Measurements from ENCODE around the gene BICDL1. TPM values are rescaled to one million over a fixed set of nuclear protein-coding genes. Genes with fewer than 3 reads are reported as not detected.

The BICDL1 gene
- total RNA-seq, 1 experiment from 2014 or later, result 14.2 TPM

DNA sequence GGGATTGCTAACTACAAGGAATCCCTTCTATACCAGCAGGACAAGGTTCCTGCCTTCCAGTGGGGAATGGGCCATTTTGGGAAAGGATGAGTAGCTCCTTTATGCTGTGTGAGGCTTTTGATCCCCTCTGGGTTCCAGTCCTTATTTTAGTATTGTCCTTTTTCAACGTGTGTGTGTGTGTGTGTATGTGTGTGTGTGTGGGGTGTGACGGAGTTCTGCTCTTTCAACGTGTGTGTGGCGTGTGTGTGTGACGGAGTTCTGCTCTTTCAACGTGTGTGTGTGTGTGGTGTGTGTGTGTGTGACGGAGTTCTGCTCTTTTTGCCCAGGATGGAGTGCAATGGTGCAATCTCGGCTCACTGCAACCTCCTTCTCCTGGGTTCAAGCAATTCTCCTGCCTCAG, 100.1 kb downstream of the BICDL1 start:
- peaks cover 58% of the 10 kb centered on the region for H3K36me3 Mint-ChIP-seq (ENCODE audit: insufficient read depth, unreplicated experiment)
- H3K36me3 ChIP-seq (ENCODE audit: control insufficient read depth, insufficient read depth, low read length), result no peaks in the 10 kb centered on the region
- H3K4me1 ChIP-seq, result peaks cover 4% of the 10 kb centered on the region; the same call in 1 of the 2 replicates
- H3K4me3 ChIP-seq (ENCODE audit: low read depth, low read length), result no peak overlapping the region
- POLR2A ChIA-PET, result no interaction called here
- no peaks in the 10 kb centered on the region for H3K4me1 Mint-ChIP-seq (ENCODE audit: low read depth, unreplicated experiment)
- TF ChIP-seq, protein P1, sequence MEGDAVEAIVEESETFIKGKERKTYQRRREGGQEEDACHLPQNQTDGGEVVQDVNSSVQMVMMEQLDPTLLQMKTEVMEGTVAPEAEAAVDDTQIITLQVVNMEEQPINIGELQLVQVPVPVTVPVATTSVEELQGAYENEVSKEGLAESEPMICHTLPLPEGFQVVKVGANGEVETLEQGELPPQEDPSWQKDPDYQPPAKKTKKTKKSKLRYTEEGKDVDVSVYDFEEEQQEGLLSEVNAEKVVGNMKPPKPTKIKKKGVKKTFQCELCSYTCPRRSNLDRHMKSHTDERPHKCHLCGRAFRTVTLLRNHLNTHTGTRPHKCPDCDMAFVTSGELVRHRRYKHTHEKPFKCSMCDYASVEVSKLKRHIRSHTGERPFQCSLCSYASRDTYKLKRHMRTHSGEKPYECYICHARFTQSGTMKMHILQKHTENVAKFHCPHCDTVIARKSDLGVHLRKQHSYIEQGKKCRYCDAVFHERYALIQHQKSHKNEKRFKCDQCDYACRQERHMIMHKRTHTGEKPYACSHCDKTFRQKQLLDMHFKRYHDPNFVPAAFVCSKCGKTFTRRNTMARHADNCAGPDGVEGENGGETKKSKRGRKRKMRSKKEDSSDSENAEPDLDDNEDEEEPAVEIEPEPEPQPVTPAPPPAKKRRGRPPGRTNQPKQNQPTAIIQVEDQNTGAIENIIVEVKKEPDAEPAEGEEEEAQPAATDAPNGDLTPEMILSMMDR (IDR thresholded peaks at IDR 0.05; ENCODE audit: insufficient read depth in 1 of 2, low read depth in 1 of 2, low read length in 1 of 2, severe bottlenecking in 1 of 2, unreplicated experiment in 1 of 2), result no peak
- intact Hi-C loops (cut with micrococcal nuclease; ENCODE audit: unreplicated experiment), result loop anchor here (5.0 kb wide), 1 partner anchor 42 kb away; no protein-coding TSS in a partner anchor
- CTCF ChIA-PET, result no interaction called here
- H3K4me3 Mint-ChIP-seq (ENCODE audit: unreplicated experiment), result no peak overlapping the region
- no peaks in the 10 kb centered on the region for H3K9me3 Mint-ChIP-seq (ENCODE audit: unreplicated experiment)
- H3K27me3 ChIP-seq (replicated peaks; ENCODE audit: control insufficient read depth, insufficient read depth, low read length), result no peaks in the 10 kb centered on the region
- H3K9me3 ChIP-seq, result no peaks in the 10 kb centered on the region
- H3K27ac Mint-ChIP-seq (ENCODE audit: unreplicated experiment), result no peak overlapping the region
- no peak for DNase-seq
- H3K27me3 Mint-ChIP-seq (ENCODE audit: insufficient read depth, unreplicated experiment), result no peaks in the 10 kb centered on the region
- BruUV-seq (replicated peaks), result no TSS peak

DNA sequence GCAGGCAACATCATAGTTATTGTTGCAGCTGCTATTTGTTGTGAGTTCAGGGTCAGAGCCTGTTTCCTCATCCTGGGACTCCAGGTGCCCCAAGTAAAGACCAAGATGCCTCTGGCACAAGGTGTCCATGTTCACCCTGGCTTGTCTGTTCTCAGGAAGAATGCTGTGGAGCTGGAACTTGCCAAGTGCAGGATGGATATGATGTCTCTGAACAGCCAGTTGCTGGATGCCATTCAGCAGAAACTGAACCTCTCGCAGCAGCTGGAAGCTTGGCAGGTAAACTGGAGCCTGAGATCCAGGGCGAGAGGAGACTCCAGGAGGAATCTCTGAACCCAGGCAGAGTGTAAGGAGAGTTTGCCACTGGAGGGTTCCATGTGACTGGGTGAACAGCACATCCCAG, 100.8 kb downstream of the BICDL1 start:
- H3K36me3 ChIP-seq (ENCODE audit: control insufficient read depth, insufficient read depth, low read length), result no peaks in the 10 kb centered on the region; the same call in 1 of the 2 replicates
- no peak overlapping the region for H3K4me3 ChIP-seq (ENCODE audit: low read depth, low read length)
- no peak overlapping the region for H3K4me3 Mint-ChIP-seq (ENCODE audit: unreplicated experiment)
- H3K9me3 ChIP-seq, result no peaks in the 10 kb centered on the region
- no peaks in the 10 kb centered on the region for H3K9me3 Mint-ChIP-seq (ENCODE audit: unreplicated experiment)
- no peaks in the 10 kb centered on the region for H3K4me1 Mint-ChIP-seq (ENCODE audit: low read depth, unreplicated experiment)
- intact Hi-C loops (cut with micrococcal nuclease; ENCODE audit: unreplicated experiment), result loop anchor here (5.0 kb wide), 1 partner anchor 42 kb away; no protein-coding TSS in a partner anchor
- peaks cover 56% of the 10 kb centered on the region for H3K36me3 Mint-ChIP-seq (ENCODE audit: insufficient read depth, unreplicated experiment)
- H3K27ac Mint-ChIP-seq (ENCODE audit: unreplicated experiment), result no peak overlapping the region
- POLR2A ChIA-PET, result no interaction called here
- H3K27me3 ChIP-seq (replicated peaks; ENCODE audit: control insufficient read depth, insufficient read depth, low read length), result no peaks in the 10 kb centered on the region
- TF ChIP-seq, protein P1 (IDR thresholded peaks at IDR 0.05; ENCODE audit: insufficient read depth in 1 of 2, low read depth in 1 of 2, low read length in 1 of 2, severe bottlenecking in 1 of 2, unreplicated experiment in 1 of 2), result no peak
- BruUV-seq (replicated peaks), result no TSS peak
- H3K27me3 Mint-ChIP-seq (ENCODE audit: insufficient read depth, unreplicated experiment), result no peaks in the 10 kb centered on the region
- CTCF ChIA-PET, result no interaction called here
- peaks cover 4% of the 10 kb centered on the region; the same call in 1 of the 2 replicates for H3K4me1 ChIP-seq
- DNase-seq, result no peak

DNA sequence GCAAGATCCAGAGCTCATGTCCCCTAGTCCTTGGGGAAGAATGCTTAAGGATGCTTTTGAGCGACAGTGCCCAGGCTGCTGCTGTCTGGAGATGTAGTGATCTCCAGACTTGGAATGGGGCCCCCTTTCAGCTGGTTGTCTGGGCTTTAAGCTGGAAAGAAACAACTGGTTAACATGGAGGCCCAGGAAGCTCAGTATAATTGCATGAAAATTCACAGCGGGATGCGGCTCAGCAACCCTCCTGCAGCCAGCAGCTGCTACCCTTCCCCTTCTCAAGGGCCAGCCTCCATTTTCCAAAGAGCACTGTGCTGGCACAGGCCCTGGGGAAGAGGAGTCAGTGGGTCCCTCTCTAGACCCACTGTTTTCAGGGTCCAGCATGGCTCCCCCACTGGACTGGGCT, 101.2 kb downstream of the BICDL1 start:
- no peaks in the 10 kb centered on the region for H3K27me3 ChIP-seq (replicated peaks; ENCODE audit: control insufficient read depth, insufficient read depth, low read length)
- H3K4me1 Mint-ChIP-seq (ENCODE audit: low read depth, unreplicated experiment), result no peaks in the 10 kb centered on the region
- H3K36me3 ChIP-seq (ENCODE audit: control insufficient read depth, insufficient read depth, low read length), result no peaks in the 10 kb centered on the region; the same call in 1 of the 2 replicates
- H3K27ac Mint-ChIP-seq (ENCODE audit: unreplicated experiment), result no peak overlapping the region
- H3K4me1 ChIP-seq, result peaks cover 4% of the 10 kb centered on the region; the same call in 1 of the 2 replicates
- no peaks in the 10 kb centered on the region for H3K9me3 Mint-ChIP-seq (ENCODE audit: unreplicated experiment)
- ChIA-PET CTCF (no interaction called here), POLR2A (no interaction called here)
- no TSS peak for BruUV-seq (replicated peaks)
- H3K4me3 Mint-ChIP-seq (ENCODE audit: unreplicated experiment), result no peak overlapping the region
- intact Hi-C loops (cut with micrococcal nuclease; ENCODE audit: unreplicated experiment), result no loop called here
- TF ChIP-seq, protein P1 (IDR thresholded peaks at IDR 0.05; ENCODE audit: insufficient read depth in 1 of 2, low read depth in 1 of 2, low read length in 1 of 2, severe bottlenecking in 1 of 2, unreplicated experiment in 1 of 2), result no peak
- H3K4me3 ChIP-seq (ENCODE audit: low read depth, low read length), result no peak overlapping the region
- H3K36me3 Mint-ChIP-seq (ENCODE audit: insufficient read depth, unreplicated experiment), result peaks cover 56% of the 10 kb centered on the region
- H3K9me3 ChIP-seq, result no peaks in the 10 kb centered on the region
- no peak for DNase-seq
- no peaks in the 10 kb centered on the region for H3K27me3 Mint-ChIP-seq (ENCODE audit: insufficient read depth, unreplicated experiment)
